Thoracic aorta (tissue), 2 donors: ENCODE results near the gene SLX9. TPM values are rescaled to one million over a fixed set of nuclear protein-coding genes. Genes with fewer than 3 reads are reported as not detected.
A peak's percentile ranks its signal among the peaks of the same experiment; 100 is the strongest.

Experiments used
- ATAC-seq: fragments of 150-250 bp; one replicate; pipeline ENCODE4 v1.8.0; 2017; ENCODE audit warnings: low read depth; ENCODE audit not compliant: insufficient number of reproducible peaks, low FRiP score
- DNase-seq: peaks from one replicate; pipeline ENCODE4 v3.0.0-alpha.2; 2020; ENCODE audit warnings: low spot score
- H3K27ac ChIP-seq, 2 donors: fragments of 200-600 bp; sonication (generic); 1 replicate in 1 of 2; 2 replicates in 1 of 2; pipeline ENCODE4 v1.5.1; 2016; ENCODE audit warnings: mild to moderate bottlenecking in 2 of 2, moderate library complexity in 2 of 2
- H3K27me3 ChIP-seq: fragments of 200-600 bp; sonication (generic); replicated peaks from 2 replicates; pipeline ENCODE4 v1.6.0; 2016; ENCODE audit warnings: mild to moderate bottlenecking; ENCODE audit not compliant: insufficient read depth
- H3K36me3 ChIP-seq: fragments of 200-600 bp; sonication (generic); one replicate; pipeline ENCODE4 v1.5.1; 2016
- H3K4me1 ChIP-seq, 2 donors: fragments of 200-600 bp; sonication (generic); 1 replicate in 1 of 2; 2 replicates in 1 of 2; pipeline versions ENCODE4 v1.5.1 to v1.6.0; 2016; ENCODE audit warnings: low read depth in 2 of 2, mild to moderate bottlenecking in 1 of 2; ENCODE audit not compliant: control insufficient read depth in 1 of 2
- H3K4me3 ChIP-seq: fragments of 200-600 bp; sonication (generic); 2 replicates; pipeline ENCODE4 v1.5.1; 2016; ENCODE audit warnings: mild to moderate bottlenecking
- H3K9me3 ChIP-seq: fragments of 200-600 bp; sonication (generic); 2 replicates; pipeline ENCODE4 v1.5.1; 2016
- total RNA-seq, 2 donors: library from RNA; depleted of rRNA; stranded (reverse); fragments of >200 nt; gene quantifications; one replicate each; pipeline versions ENCODE4 v1.1.0 to v1.2.3, GENCODE V29; 2016
- TF ChIP-seq, protein P1 (sequence below): fragments of 200-600 bp; sonication (generic); IDR thresholded peaks from one replicate; pipeline ENCODE4 v1.5.1; 2019; ENCODE audit warnings: antibody characterized with exemption

Gene SLX9
- total RNA-seq, 2 donors from 2014 or later = 5.9 to 10.6 TPM

DNA sequence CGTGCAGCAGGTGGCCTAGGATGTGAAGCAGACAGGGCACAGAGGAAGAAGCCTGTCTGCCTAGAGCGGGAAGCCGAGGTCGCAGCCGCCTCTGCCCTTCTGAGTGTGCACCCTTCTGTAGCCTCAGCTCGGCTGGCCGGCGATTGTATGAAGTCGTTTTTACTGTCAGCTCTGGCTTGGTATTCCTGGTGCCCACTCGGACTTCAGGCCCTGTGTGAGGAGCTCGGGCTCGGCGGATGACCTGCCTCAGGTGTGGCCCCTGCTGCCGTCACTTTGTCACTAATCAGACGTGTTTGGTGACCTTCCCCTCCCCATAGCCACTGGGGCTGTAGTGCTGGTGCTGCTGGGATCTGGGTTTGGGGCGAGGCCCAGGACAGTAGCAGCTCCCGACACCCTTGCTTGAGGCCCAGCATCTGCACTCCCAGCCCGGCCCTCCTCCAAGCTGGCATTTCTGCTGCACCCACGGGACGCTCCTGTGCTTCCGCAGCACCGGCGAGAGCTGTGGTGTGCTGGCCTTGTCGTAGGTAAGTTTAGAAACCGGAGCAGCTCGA lies 18.1 kb downstream of the SLX9 start:
- DNase-seq (no peak), ATAC-seq (no peak)
- H3K36me3 ChIP-seq = no peaks in the 10 kb centered on the region
- peak overlapping the region; percentile 42 for H3K4me3 ChIP-seq
- H3K4me1 ChIP-seq = peaks cover 45 to 80% of the 10 kb centered on the region in 2 donors
- H3K27ac ChIP-seq = peak overlapping the region; percentile 85 to 94
- H3K27me3 ChIP-seq = no peaks in the 10 kb centered on the region
- TF ChIP-seq, protein P1, sequence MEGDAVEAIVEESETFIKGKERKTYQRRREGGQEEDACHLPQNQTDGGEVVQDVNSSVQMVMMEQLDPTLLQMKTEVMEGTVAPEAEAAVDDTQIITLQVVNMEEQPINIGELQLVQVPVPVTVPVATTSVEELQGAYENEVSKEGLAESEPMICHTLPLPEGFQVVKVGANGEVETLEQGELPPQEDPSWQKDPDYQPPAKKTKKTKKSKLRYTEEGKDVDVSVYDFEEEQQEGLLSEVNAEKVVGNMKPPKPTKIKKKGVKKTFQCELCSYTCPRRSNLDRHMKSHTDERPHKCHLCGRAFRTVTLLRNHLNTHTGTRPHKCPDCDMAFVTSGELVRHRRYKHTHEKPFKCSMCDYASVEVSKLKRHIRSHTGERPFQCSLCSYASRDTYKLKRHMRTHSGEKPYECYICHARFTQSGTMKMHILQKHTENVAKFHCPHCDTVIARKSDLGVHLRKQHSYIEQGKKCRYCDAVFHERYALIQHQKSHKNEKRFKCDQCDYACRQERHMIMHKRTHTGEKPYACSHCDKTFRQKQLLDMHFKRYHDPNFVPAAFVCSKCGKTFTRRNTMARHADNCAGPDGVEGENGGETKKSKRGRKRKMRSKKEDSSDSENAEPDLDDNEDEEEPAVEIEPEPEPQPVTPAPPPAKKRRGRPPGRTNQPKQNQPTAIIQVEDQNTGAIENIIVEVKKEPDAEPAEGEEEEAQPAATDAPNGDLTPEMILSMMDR = no peak
- no peaks in the 10 kb centered on the region for H3K9me3 ChIP-seq

DNA sequence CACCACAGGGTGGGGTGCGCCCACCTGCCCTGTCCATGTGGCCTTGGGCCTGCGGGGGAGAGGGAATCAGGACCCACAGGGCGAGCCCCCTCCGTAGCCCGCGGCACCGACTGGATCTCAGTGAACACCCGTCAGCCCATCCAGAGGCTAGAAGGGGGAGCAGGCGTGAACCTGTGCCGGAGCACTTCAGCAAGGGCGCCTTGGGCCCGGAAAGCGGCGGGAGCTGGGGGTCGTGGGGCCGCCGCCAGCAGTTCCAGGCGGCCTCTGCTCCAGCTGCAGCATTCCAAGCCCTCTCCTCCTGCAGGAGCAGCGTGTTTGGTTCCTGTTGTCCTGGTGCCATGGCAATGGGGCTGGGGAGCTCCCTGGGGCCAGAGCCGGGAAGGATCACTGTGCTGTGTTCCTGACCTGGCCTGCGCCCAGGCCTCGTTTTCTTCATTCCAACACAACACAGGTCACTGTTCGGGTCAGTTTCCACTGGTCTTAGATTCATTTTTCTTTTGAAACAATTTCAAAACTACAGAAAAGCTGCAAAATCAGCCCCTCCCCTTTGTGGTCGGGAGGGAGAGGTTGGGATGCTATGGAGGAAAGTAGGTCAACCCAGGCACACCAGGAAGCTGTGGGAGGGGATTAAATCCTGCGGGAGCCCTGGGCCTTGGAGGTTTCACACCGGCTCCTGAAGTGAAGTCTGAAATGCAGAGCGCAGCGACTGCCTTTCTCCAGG lies 18.8 kb downstream of the SLX9 start:
- Histone ChIP-seq H3K4me1 (peaks cover 46 to 80% of the 10 kb centered on the region in 2 donors), H3K27me3 (no peaks in the 10 kb centered on the region), H3K36me3 (no peaks in the 10 kb centered on the region), H3K4me3 (peak overlapping the region; percentile 42), H3K27ac (peak overlapping the region; percentile 85 to 94), H3K9me3 (no peaks in the 10 kb centered on the region)
- TF ChIP-seq, protein P1 = no peak
- DNase-seq (peak; percentile 54), ATAC-seq (peak; percentile 60)

DNA sequence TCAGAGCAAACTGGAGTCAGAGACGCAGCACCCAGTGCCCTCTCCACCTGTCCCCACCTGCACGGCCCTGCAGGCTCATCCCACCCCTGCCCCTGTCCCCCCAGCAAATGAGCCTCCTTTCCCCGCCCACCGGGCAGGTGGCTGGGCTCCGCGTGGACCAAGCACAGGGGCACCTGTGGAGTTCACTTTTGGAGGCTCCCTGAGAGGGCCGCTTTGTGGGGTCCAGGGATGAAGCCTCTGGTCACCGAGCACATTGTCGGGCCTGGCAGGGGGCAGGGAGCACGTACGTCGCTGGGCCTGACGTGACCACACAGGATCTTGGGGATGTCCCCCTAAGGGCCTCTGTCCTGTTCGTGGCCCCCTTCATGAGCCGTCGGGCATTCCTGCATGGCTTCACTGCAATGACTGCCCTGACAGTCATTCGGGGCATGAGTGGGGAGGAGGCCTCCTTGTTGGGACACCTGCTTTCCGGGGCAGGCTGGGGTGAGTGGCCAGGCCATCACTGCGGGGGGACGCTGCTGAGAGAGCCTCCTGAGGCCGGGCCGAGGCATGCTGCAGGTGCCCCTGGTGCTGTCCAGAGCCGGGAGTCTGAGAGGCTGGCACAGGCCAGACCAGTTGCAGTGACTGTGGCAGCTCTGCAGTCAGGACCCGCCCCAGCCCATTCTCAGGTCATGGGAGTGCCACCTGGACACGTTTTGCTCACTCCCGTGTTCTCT lies 19.7 kb downstream of the SLX9 start:
- peaks cover 51 to 78% of the 10 kb centered on the region in 2 donors for H3K4me1 ChIP-seq
- no peak for ATAC-seq
- DNase-seq = no peak

DNA sequence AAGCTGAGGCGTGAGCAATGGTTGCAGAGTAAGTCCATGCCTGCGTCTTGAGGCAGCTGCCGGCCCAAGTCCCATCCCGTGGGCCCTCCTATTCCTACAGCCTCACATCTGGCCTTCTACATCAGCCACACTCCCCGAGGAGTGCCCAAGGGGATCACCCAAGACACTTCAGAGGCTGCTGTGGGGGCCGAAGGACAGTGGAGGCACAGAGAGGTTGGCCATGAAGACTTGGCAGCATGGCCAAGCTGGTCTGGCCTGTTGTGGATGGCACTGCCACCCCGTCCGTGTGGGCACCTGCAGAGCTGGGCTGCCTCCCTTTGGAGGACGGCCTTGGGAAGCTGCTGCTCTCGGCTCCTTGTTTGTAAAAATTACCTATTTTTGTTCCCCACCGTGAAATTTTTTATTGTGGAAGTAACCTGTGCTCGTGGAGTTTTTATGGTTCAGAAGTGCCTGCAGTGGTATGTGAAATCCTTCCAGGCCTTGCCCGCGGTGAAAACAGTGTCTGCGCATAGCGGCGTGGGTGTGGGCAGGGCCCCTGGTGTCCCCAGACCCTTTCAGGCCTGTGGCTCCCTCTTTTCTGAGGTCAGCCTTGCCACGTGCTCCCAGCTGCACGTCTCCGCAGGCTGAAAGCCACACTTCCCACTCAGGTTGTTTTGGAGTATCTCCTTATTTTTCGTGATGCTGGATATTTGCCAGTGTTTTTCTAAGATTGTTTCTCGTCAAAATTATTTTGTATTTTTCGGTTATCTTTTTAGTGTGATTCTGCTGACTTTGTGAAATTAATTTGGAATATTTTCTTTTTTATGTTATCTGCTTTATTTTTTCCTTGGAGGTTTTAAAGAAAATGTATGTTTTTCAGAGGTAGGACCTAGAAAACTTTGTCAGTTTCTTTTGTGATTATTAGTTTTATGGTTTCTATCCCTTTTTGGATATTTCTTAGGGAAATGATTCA lies 20.6 kb downstream of the SLX9 start:
- Histone ChIP-seq H3K9me3 (no peaks in the 10 kb centered on the region), H3K4me1 (peaks cover 51 to 70% of the 10 kb centered on the region in 2 donors), H3K27ac (peak overlapping the region; percentile 85 to 94), H3K27me3 (no peaks in the 10 kb centered on the region), H3K36me3 (no peaks in the 10 kb centered on the region), H3K4me3 (no peak overlapping the region)
- TF ChIP-seq, protein P1 = no peak
- ATAC-seq (no peak), DNase-seq (no peak)

More for the DNA sequence above, 19.7 kb downstream of the SLX9 start:
- TF ChIP-seq, protein P1 = no peak
- Histone ChIP-seq H3K27ac (peak overlapping the region; percentile 85 to 94), H3K36me3 (no peaks in the 10 kb centered on the region), H3K4me3 (peak overlapping the region; percentile 42), H3K9me3 (no peaks in the 10 kb centered on the region), H3K27me3 (no peaks in the 10 kb centered on the region)
